Astrocyte (in vitro differentiated cells and primary cell): ENCODE results near the gene TAOK2.
"Not testable (repeated sequence)": the region's sequence is repeated elsewhere in the genome, so short reads cannot be mapped to it uniquely, and the experiment has no call there.

ENCODE experiments used
- CTCF ChIP-seq: IDR thresholded peaks from 2 replicates; pipeline ENCODE4 v1.5.1; 2011; ENCODE audit warnings: low read depth, mild to moderate bottlenecking, inconsistent platforms, low read length, moderate library complexity; ENCODE audit not compliant: insufficient read depth
- EZH2 ChIP-seq: IDR thresholded peaks from 2 replicates; pipeline ENCODE4 v1.6.1; 2012; ENCODE audit warnings: mild to moderate bottlenecking, low read length, inconsistent platforms; ENCODE audit not compliant: insufficient read depth

DNA sequence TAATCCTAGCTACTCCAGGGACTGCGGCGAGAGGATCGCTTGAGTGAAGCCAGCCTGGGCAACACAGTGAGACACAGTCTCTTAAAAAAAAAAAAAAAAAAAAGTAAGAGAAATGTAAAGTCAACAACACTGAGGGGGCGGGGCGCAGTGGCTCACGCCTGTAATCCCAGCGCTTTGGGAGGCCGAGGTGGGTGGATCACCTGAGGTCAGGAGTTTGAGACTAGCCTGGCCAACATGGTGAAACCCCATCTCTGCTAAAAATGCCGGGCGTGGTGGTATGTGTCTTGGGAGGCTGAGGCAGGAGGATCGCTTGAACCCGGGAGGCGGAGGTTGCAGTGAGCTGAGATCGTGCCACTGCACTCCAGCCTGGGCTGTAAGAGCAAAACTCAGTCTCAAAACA is 38.9 kb downstream of the TAOK2 start:
- not testable (repeated sequence) for TF ChIP-seq CTCF, EZH2
